8988T (cell line): ENCODE results near the gene ARAF.
"Not testable (repeated sequence)": the region's sequence is repeated elsewhere in the genome, so short reads cannot be mapped to it uniquely, and the experiment has no call there.

ENCODE experiments used
- DNase-seq: peaks from one replicate; pipeline ENCODE4 v3.0.0; 2011

Gene ARAF

DNA sequence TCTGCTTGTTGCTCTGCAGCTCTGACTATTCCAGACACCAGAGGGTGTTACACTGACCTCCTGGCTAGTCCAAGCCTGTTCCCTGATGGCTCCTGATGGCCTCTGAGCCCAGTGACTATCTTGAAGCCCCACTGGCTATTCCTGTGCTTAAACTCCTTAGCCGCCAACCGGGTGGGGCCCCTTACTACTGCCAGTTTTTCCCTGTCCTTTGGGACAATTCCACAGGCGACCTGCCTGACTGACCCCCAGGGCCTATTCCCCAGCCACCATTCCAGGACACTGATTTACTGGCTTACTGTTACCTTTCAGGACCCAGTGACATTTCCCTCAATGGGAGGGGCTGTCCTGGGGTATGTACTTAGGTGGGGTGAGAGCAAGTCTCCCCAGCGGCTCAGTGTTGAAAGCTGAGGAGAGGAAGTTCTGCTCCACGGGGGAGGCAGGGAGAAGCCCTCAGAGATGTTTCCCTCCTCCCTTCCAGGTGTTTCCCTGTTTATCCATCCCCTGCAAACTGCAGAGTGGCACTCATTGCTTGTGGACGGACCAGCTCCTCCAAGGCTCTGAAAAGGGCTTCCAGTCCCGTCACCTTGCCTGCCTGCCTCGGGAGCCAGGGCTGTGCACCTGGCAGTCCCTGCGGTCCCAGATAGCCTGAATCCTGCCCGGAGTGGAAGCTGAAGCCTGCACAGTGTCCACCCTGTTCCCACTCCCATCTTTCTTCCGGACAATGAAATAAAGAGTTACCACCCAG lies 25.2 kb downstream of the ARAF start:
- no peak for DNase-seq

DNA sequence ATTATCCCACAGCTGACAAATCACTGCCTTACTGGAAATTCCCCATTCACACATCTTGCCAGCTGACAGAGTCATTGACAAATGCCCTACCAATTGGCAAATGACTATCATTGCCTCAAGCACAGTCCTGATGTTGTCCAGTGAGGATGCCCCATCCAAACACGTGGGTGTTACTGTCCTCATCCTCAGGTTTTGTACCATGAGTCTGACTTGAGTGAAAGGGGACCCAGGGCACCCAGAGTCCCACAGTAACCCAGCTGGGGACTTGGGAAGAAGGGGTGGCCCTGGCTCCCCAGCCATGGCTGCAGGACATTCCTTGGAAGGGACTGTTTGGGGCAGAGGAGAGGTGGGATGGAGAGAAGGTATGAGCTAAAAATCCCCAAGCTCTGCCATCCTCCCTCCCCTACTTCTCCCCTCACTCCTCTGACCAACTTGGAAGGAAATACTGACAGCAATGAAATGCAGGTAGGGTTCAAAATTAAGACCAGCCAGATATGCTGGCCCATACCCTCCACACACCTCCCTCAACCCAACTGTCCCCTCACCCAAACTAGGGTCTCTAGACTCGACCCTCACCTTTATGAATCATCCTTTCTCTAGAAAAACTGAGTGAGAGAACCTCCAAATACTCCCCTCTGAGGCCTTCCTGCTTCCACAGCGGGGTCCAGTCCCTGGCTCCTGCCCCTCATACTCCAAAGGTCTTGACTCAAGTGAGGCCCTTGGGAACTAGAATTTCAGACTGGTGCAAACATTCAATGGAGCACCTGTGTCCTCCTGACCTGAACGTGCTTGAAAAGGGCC lies 26.3 kb downstream of the ARAF start:
- DNase-seq = no peak

DNA sequence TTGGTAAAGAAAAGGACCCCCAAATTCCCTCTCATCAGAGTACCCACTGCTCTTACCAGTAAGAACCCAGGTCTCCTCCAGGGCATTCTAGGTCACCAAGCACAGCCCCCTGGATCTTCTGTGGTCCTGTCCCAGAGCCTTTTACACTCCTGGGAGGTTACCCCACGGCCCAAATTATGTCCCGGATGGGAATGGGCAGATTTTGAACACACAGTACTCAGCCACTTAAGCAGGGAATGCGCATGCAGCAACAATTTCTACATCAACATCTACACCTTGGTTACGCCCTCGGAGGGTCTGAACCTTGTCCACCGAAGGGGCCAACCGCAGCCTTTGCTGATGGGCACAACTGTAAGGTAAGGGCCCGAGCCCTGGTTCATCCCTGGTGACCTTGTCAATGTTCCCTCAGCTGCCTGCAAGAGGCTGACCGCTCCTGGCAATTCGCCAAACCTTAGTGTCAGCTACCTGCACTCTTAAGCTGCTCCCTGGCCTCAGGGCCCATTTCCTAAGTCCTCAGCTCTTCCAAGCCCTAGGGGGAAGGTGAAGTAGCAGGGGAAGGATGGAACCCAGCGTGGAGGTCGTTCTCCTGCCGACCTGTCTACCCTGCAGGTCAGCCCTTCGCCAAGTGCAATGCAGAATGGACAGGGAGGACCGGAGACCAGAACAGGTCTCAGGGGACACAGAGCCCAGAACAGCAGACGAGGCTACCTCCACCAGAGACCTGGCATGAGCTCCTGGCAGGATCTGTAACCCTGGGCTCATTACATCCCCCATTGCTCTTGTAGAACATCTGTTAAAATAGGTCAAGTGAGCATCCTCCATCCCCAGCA lies 27.1 kb downstream of the ARAF start:
- no peak for DNase-seq

DNA sequence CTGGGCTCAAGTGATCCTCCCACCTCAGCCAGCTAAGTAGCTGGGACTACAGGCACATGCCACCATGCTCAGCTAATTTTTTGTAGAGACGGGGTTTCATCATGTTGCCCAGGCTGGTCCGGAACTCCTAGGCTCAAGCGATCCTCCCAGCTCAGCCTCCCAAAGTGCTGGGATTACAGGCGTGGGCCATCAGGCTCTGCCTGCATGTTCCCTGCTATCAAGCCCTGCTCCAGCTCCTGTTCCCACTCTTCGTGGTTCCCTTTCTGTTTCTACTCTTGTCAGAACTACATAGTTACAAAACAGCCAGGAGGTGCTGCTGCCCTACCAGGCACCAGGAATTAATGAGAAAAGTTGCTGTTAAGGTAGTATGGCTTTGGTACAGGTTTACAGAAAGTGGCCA lies 30.0 kb downstream of the ARAF start:
- DNase-seq = no peak

DNA sequence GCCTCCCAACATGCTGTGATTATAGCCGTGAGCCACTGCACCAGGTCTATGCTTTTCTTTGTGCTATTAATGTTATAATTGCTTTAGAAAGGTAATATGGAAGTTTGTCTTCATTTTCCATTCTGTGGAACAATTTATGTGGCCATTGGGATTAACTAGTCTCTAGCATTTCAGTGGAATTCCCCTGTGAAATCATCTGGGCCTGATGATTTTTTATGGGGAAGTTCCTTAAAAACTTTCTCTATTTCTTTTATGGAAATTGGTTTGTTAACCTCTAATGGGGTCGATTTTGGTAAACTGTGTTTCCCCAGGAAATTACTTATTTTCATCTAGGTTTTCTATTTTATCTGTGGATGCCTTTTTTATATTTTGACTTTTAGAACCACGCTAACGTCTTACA lies 32.5 kb downstream of the ARAF start:
- no peak for DNase-seq

DNA sequence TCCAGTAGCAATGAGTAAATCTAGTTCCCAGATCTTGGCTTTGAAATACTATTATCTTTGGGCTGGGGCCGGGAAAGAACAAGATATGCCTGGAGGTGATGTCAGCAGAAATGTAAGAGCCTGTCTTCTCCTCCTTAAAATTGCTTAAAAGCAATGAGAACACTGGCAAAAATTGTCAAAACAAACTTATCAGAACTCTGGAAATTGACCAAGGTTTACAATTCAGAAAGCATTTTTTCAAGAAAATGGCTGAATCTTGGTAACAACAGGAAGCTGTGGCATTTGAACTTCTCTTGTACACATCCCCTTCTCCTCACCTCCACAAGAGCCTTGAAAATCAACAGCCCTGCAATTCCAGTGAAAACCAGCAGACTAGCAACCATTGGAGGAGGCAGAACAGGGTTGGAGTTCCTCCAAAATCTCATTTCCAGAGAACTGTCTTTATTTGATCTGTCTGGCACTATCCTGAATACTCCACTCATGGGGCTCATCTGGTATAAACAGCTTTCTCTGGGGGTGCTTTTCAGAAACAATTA lies 34.8 kb downstream of the ARAF start:
- DNase-seq = no peak

DNA sequence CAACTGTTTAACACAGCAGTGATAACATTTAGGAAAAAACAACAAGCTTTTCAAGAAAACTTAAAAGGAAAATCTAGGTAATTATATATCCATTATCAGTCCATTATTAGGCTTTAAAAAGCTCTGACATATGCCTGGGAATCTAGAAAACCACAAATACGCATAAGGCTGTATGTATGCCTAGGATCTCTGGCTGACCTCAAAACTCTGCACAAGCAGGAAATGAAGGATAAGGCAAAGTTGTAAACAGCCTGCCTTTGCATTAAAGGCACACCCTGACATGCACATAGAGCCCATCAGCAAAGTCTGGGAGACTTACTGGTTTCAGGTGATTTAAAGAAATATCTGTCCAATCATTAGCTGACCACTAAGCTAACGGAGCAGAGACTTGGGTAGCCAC lies 35.3 kb downstream of the ARAF start:
- DNase-seq = no peak

DNA sequence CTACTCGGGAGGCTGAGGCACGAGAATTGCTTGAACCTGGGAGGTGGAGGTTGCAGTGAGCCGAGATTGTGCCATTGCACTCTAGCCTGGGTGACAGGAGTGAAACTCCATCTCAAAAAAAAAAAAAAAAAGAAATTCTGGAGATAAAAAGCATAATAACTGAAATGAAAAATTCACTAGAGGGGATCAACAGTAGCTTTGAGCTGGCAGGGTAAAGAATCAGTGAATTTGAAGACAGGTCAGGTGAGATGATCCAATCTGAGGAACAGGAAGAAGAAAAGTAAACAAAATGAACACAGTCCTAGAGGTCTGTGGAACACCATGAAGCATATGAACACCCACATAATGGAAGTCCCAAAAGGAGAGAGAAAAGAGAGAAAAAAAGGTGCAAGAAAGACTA lies 36.2 kb downstream of the ARAF start:
- no peak for DNase-seq

DNA sequence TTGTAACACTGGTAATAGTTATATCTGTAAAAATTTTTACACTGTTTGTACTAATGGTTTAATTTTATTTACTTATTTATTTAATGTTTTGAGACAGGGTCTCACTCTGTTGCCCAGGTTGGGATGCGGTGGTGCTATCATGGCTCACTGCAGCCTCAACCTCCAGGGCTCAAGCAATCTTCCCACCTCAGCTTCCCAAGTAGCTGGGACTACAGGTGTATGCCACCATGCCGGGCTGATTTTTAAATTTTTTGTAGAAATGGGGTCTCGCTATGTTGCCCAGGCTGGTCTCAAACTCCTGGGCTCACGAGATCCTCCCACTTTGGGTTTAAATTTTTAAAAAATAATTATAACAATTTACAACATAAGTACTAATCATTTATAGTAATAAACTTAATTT lies 42.1 kb downstream of the ARAF start:
- not testable (repeated sequence) for DNase-seq

DNA sequence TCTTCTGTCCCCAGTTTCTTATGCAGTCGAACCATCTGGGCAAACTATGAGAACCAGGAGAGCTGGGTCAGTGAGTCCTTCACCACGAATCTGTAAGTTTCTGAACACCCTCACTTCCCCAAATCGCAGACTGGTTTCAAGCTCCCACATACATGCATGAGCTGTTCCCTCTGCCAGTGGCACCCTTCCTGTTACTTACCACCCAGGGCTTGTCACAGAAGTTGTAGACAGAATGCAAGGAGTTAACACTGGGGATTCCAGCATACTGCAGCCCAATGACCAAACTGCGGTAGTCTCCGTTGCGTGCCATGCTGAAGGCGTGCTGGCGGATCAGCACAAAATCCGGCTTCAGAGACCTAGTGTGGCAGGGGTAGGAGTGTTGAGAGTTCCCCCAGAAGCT lies 44.0 kb downstream of the ARAF start:
- DNase-seq = no peak

DNA sequence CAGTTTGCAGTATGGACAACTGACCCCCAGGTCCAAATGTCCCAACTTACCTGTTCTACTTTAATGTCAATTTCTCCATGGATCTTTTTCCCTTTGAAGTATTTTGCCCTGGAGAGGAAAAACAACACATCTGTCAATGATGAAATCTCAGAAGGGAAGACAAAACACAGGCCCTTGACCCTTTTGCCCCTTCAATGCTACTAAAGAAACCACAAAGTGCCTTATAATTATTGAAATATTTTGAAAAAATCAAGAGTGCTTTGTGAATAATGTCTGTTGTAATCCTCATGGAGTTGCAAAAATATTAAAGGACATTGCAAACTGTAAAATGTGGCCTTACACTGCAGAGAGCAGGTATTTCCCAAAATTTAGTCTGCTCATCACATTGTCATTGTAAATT lies 46.1 kb downstream of the ARAF start:
- DNase-seq = no peak

DNA sequence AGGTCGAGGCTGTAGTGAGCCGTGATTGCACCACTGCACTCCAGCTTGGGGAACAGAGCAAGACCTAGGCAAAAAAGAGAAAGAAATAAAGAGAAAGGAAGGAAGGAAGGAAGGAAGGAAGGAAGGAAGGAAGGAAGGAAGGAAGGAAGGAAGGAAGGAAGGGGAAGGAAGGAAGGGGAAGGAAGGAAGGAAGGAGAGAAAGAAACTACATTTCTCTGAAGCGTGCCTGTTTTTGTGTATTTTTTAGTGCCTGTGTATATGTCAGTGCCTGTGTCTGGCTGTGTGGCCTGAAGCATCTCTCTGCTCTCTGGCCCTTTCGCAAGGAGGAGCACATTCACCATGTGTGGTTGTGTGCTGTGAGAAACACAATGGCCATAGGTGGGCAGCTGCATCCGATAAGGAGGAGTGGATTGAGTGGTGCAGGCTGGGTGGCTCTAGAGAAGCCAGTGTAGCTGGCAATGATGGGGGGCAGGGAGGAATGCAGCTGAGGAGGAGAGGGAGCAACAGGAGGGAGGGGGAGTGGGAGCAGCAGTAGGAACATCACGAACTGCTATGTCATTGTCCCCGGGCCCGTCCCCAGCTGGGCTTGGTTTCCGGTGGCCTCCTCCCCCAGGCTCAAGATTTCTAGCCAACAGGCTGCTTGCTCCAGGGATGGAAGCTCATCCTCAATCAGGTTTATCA lies 47.3 kb downstream of the ARAF start:
- no peak for DNase-seq

DNA sequence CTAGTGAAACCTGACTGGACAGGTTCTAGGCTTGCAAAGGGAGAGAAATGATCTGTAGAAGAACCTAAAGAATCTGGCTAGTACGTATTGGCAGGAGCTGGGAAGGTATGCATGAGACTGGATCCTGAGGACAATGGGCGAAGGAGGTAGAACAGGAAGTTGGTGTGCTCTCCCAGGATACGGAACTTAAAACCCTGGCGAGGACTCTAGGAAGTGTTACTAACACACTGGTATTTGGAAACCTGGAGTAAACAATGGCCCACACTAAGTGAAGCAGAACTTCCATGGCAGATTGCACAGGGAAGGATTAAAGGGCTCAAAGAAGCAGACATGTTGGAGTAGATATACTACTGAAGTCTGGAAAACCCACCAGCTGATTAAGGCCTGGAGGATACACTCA lies 49.5 kb downstream of the ARAF start:
- DNase-seq = no peak

DNA sequence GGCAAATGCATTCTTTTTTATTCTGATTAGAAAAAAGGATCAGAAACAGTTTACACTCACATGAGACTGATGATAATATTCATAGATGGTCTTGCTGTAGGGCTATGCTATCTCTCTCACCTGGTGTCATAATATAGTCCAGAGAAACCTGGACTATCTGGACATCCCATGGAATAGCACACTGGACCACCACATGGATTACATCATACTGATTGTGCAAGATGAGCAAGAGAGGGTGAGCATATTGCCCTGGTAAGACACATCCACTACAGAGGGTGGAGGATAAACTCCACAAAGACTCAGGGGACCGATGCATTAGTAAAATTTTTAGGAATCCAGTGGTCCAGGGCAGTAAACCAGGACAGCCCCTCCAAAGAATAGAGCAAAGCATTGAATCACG lies 50.5 kb downstream of the ARAF start:
- no peak for DNase-seq

DNA sequence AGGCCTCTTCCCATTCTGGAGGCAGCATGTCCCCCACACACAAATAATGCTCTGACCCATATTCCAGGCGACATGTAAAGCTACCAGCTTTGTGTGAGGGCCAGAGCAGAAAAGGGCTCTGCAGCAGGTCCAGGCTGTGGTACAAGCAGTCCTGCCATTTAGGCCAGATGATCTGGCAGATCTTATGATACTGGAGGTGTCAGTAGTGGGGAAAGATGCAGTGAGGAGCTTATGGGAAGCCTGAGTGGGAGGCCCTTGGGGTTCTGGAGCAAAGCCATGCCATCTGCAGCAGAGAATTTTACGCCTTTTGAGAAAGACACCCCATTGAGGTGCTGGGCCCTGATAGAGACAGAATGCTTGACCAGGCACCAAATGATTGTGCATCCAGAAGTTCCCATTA lies 50.9 kb downstream of the ARAF start:
- DNase-seq = no peak

DNA sequence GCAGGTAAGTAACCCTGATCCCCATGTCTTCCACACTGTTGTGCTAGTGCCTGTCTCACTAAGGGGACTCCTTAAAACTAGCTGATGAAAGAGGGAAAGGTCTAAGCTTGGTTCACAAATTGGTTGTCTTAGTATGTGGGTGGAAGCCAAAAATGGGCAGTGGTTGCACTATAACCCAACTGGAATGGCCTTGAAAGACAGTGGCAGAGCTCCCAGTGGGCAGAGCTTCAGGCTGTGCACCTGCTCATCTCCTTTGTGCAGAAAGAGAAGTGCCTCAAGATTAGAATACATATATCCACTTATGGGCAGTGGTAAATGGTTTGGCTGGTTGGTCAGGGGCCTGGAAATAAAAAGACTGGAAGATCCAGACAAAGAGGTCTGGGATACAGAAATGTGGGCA lies 51.4 kb downstream of the ARAF start:
- DNase-seq = no peak

DNA sequence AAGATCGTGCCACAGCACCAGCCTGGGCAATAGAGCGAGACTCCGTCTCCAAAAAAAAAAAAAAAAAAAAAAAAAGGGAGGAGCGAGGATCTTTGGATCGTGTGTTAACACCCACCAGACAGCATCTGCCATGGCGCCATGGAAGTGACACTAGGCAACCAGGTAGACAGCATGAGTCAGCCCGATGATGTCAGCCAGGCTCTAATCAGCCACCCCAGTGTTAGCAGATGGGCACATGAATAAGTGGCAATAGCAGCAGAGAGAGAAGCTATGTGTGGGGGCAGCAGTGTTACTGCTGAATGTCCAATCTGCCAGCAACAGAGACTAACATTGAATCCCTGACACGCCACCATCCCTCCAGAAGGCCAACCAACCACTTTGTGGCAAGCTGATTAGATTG lies 52.1 kb downstream of the ARAF start:
- DNase-seq = no peak

DNA sequence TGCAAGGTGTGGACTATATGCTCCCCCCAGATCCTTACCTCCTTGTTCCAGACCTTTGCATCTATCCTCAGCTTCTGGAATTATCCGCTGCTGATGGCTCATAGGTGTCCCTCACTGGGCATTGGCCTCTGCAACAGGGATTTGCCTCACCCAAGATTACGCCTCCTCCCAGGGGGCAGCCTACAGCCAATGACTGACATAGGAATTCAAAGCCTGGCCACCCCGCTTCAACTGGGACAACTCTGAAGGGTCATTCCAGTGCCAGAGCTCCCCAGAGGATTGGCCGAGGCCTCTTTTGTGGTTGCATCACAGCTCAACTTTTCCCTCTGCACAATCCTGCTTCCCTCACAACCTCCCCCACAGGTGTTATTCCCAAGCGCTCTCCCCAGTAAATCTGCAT lies 53.6 kb downstream of the ARAF start:
- no peak for DNase-seq

DNA sequence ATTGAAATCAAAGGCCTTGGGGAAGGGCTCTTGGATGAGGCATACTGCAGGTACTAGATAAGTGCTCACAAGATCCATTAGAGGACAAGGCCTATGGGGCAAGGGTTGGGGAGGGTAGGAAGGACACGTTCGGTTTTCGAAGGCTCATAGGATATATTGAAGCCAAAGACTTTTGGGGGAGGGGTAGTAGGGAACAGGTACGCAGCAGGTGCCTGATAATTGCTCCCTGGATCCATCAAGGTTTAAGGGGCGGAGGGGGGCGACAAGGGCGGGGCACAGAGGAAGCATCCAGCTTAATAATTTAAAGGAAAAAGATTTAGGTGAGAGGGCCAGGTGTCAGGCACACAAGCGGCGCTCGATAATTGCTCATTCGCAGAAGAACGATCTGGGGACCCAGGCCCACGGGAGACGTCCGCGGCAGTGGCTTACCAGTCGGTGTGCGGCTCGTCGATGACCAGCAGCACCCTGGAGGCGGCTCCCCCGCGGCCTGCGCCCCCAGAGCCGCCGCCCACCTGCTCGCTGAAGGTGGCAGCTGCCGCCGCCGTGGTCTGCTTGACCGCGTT lies 58.0 kb downstream of the ARAF start:
- DNase-seq = no peak

DNA sequence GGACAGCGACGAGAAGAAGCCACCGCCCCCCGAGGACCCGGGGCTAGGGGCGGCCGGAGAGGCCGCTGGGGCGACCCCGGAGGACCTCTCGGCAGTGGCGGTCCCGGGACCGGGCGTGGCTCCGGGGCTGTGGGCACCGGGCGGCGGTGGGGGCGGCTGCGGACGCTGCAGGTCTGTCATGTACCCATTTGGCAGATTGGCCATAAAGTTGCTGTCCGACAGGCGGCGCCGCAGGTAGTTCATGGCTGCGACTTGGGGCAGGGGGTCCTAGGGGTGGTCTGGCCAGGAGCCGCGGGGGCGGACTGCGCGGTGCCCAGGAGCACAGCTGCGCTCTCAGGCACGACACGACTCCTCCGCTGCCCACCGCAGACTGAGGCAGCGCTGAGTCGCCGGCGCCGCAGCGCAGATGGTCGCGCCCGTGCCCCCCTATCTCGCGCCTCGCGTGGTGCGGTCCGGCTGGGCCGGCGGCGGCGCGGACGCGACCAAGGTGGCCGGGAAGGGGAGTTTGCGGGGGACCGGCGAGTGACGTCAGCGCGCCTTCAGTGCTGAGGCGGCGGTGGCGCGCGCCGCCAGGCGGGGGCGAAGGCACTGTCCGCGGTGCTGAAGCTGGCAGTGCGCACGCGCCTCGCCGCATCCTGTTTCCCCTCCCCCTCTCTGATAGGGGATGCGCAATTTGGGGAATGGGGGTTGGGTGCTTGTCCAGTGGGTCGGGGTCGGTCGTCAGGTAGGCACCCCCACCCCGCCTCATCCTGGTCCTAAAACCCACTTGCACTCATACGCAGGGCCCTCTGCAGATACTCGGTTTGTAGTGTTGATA lies 58.7 kb downstream of the ARAF start, which contains the start of gene SYN1:
SYN1 (minus strand) TSS at position 372 of the 817 bp plus-strand sequence; CDS start at position 243, 129 bp downstream.
- no peak for DNase-seq

DNA sequence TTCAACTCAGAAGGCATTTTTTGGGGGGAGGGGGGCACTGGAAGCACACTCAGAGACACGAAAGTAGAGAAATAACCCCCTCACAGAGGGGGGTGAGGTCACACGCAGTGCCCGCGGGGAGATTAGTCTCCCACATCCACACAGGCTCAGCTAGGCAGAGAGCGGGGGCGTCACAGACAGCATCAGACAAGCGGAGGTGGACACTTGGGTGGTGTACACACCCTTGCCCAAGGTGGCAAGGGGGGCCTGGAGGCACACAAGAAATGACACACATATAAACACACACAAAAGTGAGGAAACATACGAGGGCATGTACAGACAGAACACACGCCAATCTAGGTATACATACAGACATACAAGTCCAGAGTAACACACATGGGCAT lies 59.3 kb downstream of the ARAF start:
- no peak for DNase-seq
